Measurements from ENCODE around the gene DAAM1.

Gene DAAM1

DNA sequence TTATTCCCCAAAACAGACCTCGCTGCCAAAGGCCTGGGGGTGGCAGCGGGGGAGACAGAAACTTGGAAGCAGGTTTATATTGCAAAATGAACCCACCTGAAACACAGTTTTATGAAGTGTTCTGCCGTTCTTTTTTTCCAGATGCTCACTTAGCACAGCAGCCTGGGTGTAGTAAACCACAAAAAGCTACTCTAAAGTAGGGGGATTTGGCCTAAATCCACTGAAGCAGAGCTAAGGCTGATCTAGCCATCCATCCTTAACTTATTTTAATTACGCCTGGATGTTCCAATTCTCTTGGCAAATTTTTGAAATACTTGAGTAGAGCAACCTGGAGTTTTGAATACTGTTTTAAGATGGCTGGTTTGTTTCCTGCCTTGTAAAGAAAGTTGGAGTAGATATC is 155.5 kb downstream of the DAAM1 start:
- DNase-seq = no peak

DNA sequence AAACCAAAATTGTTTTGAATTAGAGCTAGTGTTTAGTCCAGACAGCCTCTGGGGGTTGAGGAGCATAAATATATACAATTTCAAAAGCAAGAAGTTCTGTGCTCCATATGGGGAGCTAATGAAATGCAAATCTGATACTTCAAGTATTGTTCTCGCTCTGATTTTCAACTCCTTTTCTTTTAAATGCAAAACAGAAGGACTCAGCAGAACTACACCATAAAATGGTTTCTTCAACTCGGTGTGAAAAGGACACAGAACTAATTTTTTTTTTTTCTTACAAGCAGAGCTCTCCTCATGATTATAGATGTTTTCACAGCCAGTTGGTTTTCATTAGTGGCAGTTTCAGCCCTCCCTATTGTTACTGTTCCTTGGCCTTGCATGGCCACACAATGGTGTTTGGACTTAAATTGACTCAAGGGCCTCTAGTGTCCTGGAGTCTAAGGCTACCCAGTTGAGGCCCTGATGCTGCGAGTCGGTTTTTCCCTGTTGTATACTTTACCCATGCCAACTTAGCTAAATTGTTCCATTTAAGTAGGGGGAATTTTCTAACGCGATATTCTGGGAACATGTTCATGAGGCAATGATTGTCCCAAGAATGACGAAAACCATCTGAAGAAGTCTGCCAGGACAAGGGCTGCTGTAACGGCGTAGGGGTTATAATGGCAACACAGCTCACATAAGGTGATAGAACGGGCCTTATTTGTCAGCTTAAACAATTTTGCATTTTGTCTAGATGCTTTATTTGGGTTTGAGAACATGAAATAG is 156.4 kb downstream of the DAAM1 start:
- DNase-seq = peak; percentile 99

- no peak for DNase-seq
Observed at GRCh38 chr14:59346329-59346728, 157.9 kb downstream of the DAAM1 start.

DNA sequence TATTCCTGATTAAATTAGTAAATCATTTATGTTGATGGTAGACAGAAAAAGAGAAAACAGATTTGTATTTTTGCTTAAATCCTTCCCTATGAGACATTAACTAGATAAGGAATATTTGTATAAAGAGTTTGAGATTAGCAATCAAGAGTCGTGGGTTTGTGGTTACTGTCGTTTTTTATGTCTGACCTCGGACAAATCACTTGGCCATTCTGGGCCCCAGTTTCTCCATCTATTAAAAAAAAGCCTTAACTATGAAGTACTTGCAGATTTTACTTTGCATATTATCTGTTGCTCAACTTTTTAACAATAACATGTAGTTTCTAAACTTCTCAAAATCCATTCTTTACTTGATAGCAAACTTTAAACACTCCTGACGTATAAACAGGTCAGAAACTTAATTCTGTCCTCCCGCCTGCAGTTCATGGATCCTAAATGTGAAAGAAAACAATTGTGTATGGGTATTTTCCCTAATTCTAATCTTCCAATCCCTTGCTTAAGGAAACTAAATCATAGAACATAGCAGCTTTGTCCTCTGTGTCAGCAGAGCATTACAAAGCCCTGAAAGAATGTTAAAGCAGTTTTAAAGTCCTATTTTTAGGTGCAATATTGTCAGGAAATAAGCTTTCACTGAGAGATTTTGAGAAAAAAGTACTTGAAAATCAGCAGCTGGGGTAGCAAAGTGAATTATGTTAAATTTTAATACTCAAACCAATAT is 158.5 kb downstream of the DAAM1 start:
- DNase-seq = no peak

DNA sequence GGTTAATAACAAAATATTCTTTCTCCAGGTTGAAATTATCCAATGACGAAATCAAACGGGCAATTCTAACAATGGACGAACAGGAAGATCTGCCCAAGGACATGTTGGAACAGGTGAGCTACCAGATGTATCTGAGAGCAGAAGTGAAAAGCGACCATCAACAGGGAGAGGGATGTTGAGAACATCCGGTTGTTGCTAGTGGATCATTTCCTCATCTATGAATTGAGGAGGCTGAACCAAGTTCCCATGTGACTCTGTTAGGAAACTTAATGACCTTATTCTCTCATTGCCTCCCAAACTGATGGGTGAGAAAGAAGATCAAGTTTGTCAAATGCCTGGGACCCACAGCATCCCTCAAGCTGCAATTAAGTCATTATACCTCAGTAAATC is 159.0 kb downstream of the DAAM1 start:
- no peak for DNase-seq

- DNase-seq = no peak
Observed at GRCh38 chr14:59347915-59348314, 159.4 kb downstream of the DAAM1 start.

DNA sequence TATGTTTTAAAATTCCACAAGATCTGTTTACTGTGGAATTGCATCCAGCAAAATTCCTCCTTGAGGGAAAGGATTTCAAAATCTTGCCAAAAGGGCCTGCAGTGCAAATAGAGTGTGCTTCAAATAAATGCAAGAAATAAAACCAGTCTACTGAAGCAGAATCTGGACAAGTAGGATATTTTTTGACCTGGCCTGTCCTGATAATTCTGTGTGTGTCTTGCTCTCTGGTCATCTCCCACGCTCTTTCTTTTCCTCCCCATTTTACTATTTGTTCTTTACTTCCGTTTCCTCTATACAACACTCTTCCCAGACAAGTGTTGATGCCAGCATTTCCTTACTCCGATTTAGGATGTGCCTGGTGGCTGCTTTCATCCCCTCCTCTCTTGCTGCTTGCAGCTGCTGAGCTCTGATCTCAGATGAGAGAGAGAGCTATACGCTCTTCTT is 160.8 kb downstream of the DAAM1 start:
- DNase-seq = no peak

DNA sequence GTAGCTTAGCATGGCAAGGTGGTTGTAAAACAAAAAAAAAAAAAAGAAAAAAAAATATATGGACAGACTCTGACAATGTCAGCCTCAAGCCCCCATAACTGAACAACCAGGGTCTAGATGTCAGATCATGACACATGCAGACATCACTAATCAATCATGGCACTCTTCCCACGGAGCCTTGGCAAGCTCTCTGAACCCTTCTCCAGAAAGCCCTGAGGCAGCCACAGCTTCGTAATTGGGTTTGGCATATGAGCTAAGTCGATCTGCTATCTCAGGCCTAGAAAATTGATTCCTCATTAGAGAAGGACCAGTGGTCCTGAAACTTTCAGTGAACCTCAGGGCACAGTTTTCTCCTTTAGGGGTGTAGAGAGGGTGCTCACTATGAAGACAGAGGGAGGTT is 164.5 kb downstream of the DAAM1 start:
- no peak for DNase-seq

GRCh38 chr14:59354666-59355065 is 166.2 kb downstream of the DAAM1 start:
- DNase-seq = no peak

DNA sequence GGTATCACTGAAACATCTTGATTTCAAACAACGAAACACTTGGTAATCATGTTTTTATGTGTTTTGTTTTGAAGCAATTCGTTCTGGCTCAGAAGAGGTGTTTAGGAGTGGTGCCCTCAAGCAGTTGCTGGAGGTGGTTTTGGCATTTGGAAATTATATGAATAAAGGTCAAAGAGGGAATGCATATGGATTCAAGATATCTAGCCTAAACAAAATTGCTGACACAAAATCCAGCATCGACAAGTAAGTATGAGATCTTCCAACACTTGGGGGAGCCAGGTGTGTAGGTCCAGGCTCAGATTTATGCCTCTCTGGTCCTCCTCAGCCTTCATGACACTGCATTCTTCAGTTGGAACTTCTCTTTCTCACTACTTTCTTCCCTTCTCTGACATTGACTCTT is 166.6 kb downstream of the DAAM1 start:
- no peak for DNase-seq

GRCh38 chr14:59356312-59356711 is 167.8 kb downstream of the DAAM1 start:
- DNase-seq = no peak

GRCh38 chr14:59356767-59357166 is 168.3 kb downstream of the DAAM1 start:
- no peak for DNase-seq

DNA sequence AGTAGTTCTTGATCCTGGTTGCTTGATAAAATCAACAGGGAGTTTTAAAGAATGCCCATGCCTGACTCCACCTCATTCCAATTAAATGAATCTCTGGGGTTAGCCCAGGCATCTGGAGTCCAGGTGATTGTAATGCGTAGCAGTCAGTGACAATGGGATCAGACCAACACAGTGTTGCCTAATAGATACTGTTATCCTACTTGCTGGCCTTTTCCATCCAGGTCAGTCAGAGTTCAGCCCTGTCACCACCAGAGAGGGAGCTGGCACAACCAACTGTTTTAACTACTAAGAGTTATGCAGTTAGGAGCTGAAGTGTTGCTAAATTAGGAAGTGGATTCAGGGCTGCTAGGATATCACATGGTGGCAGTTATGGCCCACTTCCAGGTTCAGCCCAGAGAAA is 169.6 kb downstream of the DAAM1 start:
- no peak for DNase-seq

GRCh38 chr14:59358784-59359183 is 170.3 kb downstream of the DAAM1 start:
- no peak for DNase-seq

GRCh38 chr14:59359431-59360124 is 171.1 kb downstream of the DAAM1 start:
- DNase-seq = no peak

DNA sequence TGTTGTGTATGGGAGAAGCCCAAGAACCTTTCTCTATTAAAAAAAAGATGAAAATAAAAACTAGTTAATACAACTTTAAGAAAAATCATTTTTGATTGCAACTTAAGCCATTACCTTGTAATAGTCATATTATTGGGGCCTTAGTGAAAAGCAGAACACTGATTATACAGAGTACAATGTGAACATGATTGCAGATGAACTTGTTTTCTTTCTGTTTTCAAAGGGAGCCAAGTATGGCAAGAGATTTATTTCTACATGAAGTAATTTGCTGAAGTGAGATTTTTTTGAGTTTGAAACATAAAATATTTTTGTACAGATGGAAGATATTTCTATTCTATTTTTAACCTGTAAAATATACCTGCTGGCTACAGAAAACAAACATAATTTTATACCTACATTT is 171.8 kb downstream of the DAAM1 start:
- no peak for DNase-seq

GRCh38 chr14:59360923-59361794 is 172.7 kb downstream of the DAAM1 start:
- peak; percentile 92 for DNase-seq

DNA sequence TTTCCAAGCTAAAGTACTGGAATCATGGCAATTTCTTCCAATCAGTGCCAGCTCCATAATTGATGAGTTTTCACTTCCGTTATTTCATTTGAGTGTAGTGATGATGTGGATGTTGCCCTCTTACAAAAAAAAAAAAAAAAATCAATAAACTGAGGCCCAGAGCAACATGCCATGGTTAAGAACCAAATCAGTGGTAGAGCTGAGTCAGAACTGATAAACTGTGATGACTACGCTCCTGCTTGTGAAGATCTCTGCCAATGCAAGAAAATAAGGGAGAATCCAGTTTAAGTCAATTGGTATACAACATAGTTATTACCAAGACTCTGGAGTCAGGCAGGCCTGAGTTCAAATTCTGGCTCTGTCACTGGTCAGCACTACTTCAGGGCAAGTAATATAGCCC is 174.0 kb downstream of the DAAM1 start:
- no peak for DNase-seq

- no peak for DNase-seq
Observed at GRCh38 chr14:59363531-59364226, 175.2 kb downstream of the DAAM1 start.

GRCh38 chr14:59370158-59370742 is 181.8 kb downstream of the DAAM1 start:
- DNase-seq = no peak

DNA sequence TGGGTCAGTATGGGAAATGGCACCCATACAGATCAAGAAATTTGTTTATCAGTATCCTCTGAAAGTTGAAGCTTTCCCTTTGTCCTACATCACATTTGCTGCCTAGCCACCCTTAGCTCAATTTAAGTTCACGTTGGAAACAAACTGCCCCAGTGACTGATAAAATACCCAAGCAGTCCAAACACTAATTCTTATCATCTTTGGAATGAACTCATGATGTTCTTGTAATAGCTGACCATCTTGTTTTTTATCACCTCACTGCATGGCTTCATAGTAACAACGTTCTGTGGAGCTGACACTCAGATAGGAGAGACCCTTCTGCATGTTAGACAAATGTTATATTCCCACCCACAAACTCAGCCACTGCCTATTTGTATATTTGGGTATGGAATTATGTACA is 183.3 kb downstream of the DAAM1 start:
- DNase-seq = no peak

GRCh38 chr14:59374048-59374447 is 185.6 kb downstream of the DAAM1 start:
- no peak for DNase-seq
